GM23338 (cell line): ENCODE measurements around the gene GLT6D1. TPM values are rescaled to one million over a fixed set of nuclear protein-coding genes. Genes with fewer than 3 reads are reported as not detected.

Experiments used
- ATAC-seq: fragments of 200-7000 bp; cut with Tn5 transposase; 3 replicates; pipeline ENCODE4 v1.9.1; 2020
- DNase-seq: peaks from one replicate; pipeline ENCODE4 v3.0.0-alpha.2; 2015; ENCODE audit warnings: low spot score
- H2AFZ ChIP-seq: fragments of 200-600 bp; sonication (generic); 2 replicates; pipeline ENCODE4 v1.8.0; 2016; ENCODE audit warnings: antibody characterized with exemption, mild to moderate bottlenecking, moderate library complexity
- H3F3A ChIP-seq: fragments of 200-600 bp; sonication (generic); replicated peaks from 2 replicates; pipeline ENCODE4 v1.8.0; 2017; ENCODE audit warnings: antibody characterized with exemption, mixed run types, low read depth
- H3K27ac ChIP-seq: fragments of 200-600 bp; sonication (generic); 2 replicates; pipeline ENCODE4 v1.6.1; 2016; ENCODE audit warnings: low read depth
- H3K27me3 ChIP-seq: fragments of 200-600 bp; sonication (generic); 2 replicates; pipeline ENCODE4 v1.8.0; 2016; ENCODE audit warnings: mild to moderate bottlenecking, mixed run types, moderate library complexity; ENCODE audit not compliant: insufficient read depth
- H3K36me3 ChIP-seq: fragments of 200-600 bp; sonication (generic); 2 replicates; pipeline ENCODE4 v1.8.0; 2016; ENCODE audit warnings: mild to moderate bottlenecking; ENCODE audit not compliant: insufficient read depth
- H3K4me1 ChIP-seq: fragments of 200-600 bp; sonication (generic); 2 replicates; pipeline ENCODE4 v1.8.0; 2016; ENCODE audit warnings: mild to moderate bottlenecking, moderate library complexity; ENCODE audit not compliant: insufficient read depth
- H3K4me2 ChIP-seq: fragments of 200-600 bp; sonication (generic); 2 replicates; pipeline ENCODE4 v1.7.1; 2017; ENCODE audit warnings: mixed run types
- H3K4me3 ChIP-seq: fragments of 200-600 bp; sonication (generic); 2 replicates; pipeline ENCODE4 v1.6.1; 2016; ENCODE audit warnings: mixed run types
- H3K79me2 ChIP-seq: fragments of 200-600 bp; sonication (generic); replicated peaks from 2 replicates; pipeline ENCODE4 v1.8.0; 2017; ENCODE audit warnings: mild to moderate bottlenecking; ENCODE audit not compliant: insufficient read depth
- H3K9me2 ChIP-seq: fragments of 200-600 bp; sonication (generic); 2 replicates; pipeline ENCODE4 v1.8.0; 2017; ENCODE audit not compliant: insufficient read depth
- H4K20me1 ChIP-seq: fragments of 200-600 bp; sonication (generic); replicated peaks from 2 replicates; pipeline ENCODE4 v1.8.0; 2017; ENCODE audit warnings: mild to moderate bottlenecking; ENCODE audit not compliant: insufficient read depth
- H3K27ac Mint-ChIP-seq: 2 replicates; pipeline ENCODE4 v1.8.0; 2020; ENCODE audit warnings: inconsistent platforms, mild to moderate bottlenecking, moderate library complexity, mixed read lengths
- H3K27me3 Mint-ChIP-seq: 3 replicates; pipeline ENCODE4 v1.8.0; 2022; ENCODE audit warnings: low read depth, mild to moderate bottlenecking, moderate library complexity, mixed read lengths, inconsistent platforms; ENCODE audit not compliant: insufficient read depth, poor library complexity
- H3K36me3 Mint-ChIP-seq: 3 replicates; pipeline ENCODE4 v1.8.0; 2021; ENCODE audit warnings: low read depth, mild to moderate bottlenecking, inconsistent platforms, moderate library complexity, mixed read lengths
- H3K4me1 Mint-ChIP-seq: 3 replicates; pipeline ENCODE4 v1.8.0; 2020; ENCODE audit warnings: mild to moderate bottlenecking, inconsistent platforms, mixed read lengths
- H3K4me3 Mint-ChIP-seq: 3 replicates; pipeline ENCODE4 v1.8.0; 2021; ENCODE audit warnings: moderate library complexity, mild to moderate bottlenecking, inconsistent platforms, mixed read lengths
- H3K9me3 Mint-ChIP-seq: 3 replicates; pipeline ENCODE4 v1.8.0; 2020; ENCODE audit warnings: moderate library complexity, mild to moderate bottlenecking, inconsistent platforms, mixed read lengths
- CREB1 ChIP-seq: fragments of 250-450 bp; sonication (Bioruptor Pico); IDR thresholded peaks from 2 replicates; pipeline ENCODE4 v1.5.0; 2020; ENCODE audit warnings: low read depth, mild to moderate bottlenecking, moderate library complexity
- EZH2 ChIP-seq: fragments of 200-600 bp; sonication (generic); IDR thresholded peaks from one replicate; pipeline ENCODE4 v1.8.0; 2017; ENCODE audit warnings: antibody characterized with exemption, mild to moderate bottlenecking, low read depth; ENCODE audit not compliant: unreplicated experiment
- EZH2phosphoT487 ChIP-seq: fragments of 200-600 bp; sonication (generic); IDR thresholded peaks from one replicate; pipeline ENCODE4 v1.8.1; 2018; ENCODE audit warnings: antibody characterized with exemption; ENCODE audit not compliant: unreplicated experiment
- JUNB ChIP-seq: IDR thresholded peaks from one replicate; pipeline ENCODE4 v1.6.1; 2016; ENCODE audit warnings: antibody characterized with exemption; ENCODE audit not compliant: unreplicated experiment
- NANOG ChIP-seq: IDR thresholded peaks from 2 replicates; pipeline ENCODE4 v1.6.1; 2016; ENCODE audit warnings: antibody characterized with exemption, borderline replicate concordance
- POLR2AphosphoS5 ChIP-seq: IDR thresholded peaks from 2 replicates; pipeline ENCODE4 v1.6.1; 2016; ENCODE audit warnings: antibody characterized with exemption, low read depth
- STAT1 ChIP-seq: IDR thresholded peaks from one replicate; pipeline ENCODE4 v1.6.1; 2016; ENCODE audit warnings: antibody characterized with exemption; ENCODE audit not compliant: unreplicated experiment
- ZNF114 ChIP-seq: fragments of 250-450 bp; sonication (Bioruptor Pico); IDR thresholded peaks from 2 replicates; pipeline ENCODE4 v1.5.0; 2020; ENCODE audit warnings: mild to moderate bottlenecking, moderate library complexity
- ZNF331 ChIP-seq: fragments of 250-450 bp; sonication (Bioruptor Pico); IDR thresholded peaks from 2 replicates; pipeline ENCODE4 v1.5.0; 2020; ENCODE audit warnings: low read depth, mild to moderate bottlenecking, moderate library complexity
- polyA plus RNA-seq: library from polyadenylated mRNA; unstranded; fragments of >200 nt; fragmentation: Nextera tagmentation; extraction: Ambion mirVana; gene quantifications from 2 replicates; pipeline ENCODE4 v1.2.1, GENCODE V29; 2016
- total RNA-seq: library from RNA; depleted of rRNA; stranded (reverse); fragments of >200 nt; shearing (Covaris generic); gene quantifications from 2 replicates; pipeline ENCODE4 v1.2.3, GENCODE V29; 2014
- TF ChIP-seq, protein P1 (sequence below), 2 experiments: fragments of 200-600 bp in 1 of 2; sonication (generic) in 1 of 2; conservative IDR thresholded peaks; 2 replicates each; pipeline versions ENCODE4 v1.5.1 to v1.6.1; 2016 to 2017; ENCODE audit warnings: antibody characterized with exemption in 2 of 2, low read depth in 2 of 2, mild to moderate bottlenecking in 2 of 2, moderate library complexity in 1 of 2
- TF ChIP-seq, protein P2 (sequence below): IDR thresholded peaks from 2 replicates; pipeline ENCODE4 v1.6.1; 2016; ENCODE audit warnings: antibody characterized with exemption
- TF ChIP-seq, protein P3 (sequence below): fragments of 250-450 bp; sonication (Bioruptor Pico); IDR thresholded peaks from 2 replicates; pipeline ENCODE4 v1.5.0; 2020; ENCODE audit warnings: mild to moderate bottlenecking, moderate library complexity
- TF ChIP-seq, protein P4 (sequence below): IDR thresholded peaks from one replicate; pipeline ENCODE4 v1.6.1; 2018; ENCODE audit warnings: antibody characterized with exemption; ENCODE audit not compliant: unreplicated experiment

Gene GLT6D1
- total and polyA plus RNA-seq, 2 experiments from 2014 or later = not detected

DNA sequence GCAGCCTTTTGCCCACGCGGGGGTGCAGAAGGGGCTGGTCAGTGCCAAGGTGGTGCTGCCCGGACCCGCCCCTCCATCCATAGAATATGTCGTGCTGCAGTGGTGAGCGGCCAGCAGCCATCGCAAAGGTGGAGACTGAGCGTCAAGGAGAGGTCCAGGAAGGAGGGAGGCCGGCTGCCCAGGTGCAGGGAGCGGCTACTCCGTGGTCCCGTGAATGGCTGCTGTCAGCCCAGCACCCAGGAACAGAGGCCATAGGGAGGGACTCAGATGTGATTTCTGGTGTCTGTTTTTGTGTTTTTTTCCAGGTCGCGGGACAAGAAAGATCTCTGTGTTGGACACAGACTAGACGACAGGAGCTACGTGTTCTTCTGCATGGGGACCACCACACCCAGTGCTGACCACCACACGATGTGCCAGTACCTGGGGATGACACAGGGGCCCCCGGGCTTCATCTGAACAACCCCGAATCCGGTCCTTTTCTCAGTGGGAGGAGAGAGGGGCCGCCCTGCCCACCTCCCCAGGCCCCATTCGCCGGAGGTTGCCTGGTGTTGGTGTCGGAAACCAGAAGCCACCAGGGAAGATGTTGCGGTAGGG is 48.8 kb downstream of the GLT6D1 start:
- Histone ChIP-seq H3K4me2 (no peak overlapping the region), H3K36me3 (no peaks in the 10 kb centered on the region), H4K20me1 (no peaks in the 10 kb centered on the region), H3K27me3 (no peaks in the 10 kb centered on the region), H3K4me1 (no peaks in the 10 kb centered on the region), H3K79me2 (no peaks in the 10 kb centered on the region), H3F3A (no peaks in the 10 kb centered on the region), H3K9me2 (no peaks in the 10 kb centered on the region), H2AFZ (no peak overlapping the region), H3K27ac (no peak overlapping the region), H3K4me3 (no peak overlapping the region)
- ATAC-seq (no peak), DNase-seq (no peak)
- H3K27ac Mint-ChIP-seq = no peak overlapping the region
- TF ChIP-seq, protein P1, sequence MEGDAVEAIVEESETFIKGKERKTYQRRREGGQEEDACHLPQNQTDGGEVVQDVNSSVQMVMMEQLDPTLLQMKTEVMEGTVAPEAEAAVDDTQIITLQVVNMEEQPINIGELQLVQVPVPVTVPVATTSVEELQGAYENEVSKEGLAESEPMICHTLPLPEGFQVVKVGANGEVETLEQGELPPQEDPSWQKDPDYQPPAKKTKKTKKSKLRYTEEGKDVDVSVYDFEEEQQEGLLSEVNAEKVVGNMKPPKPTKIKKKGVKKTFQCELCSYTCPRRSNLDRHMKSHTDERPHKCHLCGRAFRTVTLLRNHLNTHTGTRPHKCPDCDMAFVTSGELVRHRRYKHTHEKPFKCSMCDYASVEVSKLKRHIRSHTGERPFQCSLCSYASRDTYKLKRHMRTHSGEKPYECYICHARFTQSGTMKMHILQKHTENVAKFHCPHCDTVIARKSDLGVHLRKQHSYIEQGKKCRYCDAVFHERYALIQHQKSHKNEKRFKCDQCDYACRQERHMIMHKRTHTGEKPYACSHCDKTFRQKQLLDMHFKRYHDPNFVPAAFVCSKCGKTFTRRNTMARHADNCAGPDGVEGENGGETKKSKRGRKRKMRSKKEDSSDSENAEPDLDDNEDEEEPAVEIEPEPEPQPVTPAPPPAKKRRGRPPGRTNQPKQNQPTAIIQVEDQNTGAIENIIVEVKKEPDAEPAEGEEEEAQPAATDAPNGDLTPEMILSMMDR (conservative IDR thresholded peaks at IDR 0.05; ENCODE audit: low read depth in 2 of 2) = no peak
- TF ChIP-seq, protein P2, sequence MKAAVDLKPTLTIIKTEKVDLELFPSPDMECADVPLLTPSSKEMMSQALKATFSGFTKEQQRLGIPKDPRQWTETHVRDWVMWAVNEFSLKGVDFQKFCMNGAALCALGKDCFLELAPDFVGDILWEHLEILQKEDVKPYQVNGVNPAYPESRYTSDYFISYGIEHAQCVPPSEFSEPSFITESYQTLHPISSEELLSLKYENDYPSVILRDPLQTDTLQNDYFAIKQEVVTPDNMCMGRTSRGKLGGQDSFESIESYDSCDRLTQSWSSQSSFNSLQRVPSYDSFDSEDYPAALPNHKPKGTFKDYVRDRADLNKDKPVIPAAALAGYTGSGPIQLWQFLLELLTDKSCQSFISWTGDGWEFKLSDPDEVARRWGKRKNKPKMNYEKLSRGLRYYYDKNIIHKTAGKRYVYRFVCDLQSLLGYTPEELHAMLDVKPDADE = no peak
- no peak for TF ChIP-seq EZH2phosphoT487
- TF ChIP-seq ZNF114 = no peak
- TF ChIP-seq EZH2 = no peak
- no peak for TF ChIP-seq STAT1
- TF ChIP-seq, protein P3, sequence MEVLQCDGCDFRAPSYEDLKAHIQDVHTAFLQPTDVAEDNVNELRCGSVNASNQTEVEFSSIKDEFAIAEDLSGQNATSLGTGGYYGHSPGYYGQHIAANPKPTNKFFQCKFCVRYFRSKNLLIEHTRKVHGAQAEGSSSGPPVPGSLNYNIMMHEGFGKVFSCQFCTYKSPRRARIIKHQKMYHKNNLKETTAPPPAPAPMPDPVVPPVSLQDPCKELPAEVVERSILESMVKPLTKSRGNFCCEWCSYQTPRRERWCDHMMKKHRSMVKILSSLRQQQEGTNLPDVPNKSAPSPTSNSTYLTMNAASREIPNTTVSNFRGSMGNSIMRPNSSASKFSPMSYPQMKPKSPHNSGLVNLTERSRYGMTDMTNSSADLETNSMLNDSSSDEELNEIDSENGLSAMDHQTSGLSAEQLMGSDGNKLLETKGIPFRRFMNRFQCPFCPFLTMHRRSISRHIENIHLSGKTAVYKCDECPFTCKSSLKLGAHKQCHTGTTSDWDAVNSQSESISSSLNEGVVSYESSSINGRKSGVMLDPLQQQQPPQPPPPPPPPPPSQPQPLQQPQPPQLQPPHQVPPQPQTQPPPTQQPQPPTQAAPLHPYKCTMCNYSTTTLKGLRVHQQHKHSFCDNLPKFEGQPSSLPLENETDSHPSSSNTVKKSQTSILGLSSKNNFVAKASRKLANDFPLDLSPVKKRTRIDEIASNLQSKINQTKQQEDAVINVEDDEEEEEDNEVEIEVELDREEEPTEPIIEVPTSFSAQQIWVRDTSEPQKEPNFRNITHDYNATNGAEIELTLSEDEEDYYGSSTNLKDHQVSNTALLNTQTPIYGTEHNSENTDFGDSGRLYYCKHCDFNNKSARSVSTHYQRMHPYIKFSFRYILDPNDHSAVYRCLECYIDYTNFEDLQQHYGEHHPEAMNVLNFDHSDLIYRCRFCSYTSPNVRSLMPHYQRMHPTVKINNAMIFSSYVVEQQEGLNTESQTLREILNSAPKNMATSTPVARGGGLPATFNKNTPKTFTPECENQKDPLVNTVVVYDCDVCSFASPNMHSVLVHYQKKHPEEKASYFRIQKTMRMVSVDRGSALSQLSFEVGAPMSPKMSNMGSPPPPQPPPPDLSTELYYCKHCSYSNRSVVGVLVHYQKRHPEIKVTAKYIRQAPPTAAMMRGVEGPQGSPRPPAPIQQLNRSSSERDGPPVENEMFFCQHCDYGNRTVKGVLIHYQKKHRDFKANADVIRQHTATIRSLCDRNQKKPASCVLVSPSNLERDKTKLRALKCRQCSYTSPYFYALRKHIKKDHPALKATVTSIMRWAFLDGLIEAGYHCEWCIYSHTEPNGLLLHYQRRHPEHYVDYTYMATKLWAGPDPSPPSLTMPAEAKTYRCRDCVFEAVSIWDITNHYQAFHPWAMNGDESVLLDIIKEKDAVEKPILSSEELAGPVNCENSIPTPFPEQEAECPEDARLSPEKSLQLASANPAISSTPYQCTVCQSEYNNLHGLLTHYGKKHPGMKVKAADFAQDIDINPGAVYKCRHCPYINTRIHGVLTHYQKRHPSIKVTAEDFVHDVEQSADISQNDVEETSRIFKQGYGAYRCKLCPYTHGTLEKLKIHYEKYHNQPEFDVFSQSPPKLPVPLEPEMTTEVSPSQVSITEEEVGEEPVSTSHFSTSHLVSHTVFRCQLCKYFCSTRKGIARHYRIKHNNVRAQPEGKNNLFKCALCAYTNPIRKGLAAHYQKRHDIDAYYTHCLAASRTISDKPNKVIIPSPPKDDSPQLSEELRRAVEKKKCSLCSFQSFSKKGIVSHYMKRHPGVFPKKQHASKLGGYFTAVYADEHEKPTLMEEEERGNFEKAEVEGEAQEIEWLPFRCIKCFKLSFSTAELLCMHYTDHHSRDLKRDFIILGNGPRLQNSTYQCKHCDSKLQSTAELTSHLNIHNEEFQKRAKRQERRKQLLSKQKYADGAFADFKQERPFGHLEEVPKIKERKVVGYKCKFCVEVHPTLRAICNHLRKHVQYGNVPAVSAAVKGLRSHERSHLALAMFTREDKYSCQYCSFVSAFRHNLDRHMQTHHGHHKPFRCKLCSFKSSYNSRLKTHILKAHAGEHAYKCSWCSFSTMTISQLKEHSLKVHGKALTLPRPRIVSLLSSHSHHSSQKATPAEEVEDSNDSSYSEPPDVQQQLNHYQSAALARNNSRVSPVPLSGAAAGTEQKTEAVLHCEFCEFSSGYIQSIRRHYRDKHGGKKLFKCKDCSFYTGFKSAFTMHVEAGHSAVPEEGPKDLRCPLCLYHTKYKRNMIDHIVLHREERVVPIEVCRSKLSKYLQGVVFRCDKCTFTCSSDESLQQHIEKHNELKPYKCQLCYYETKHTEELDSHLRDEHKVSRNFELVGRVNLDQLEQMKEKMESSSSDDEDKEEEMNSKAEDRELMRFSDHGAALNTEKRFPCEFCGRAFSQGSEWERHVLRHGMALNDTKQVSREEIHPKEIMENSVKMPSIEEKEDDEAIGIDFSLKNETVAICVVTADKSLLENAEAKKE (CRISPR knock-in tag) = no peak
- TF ChIP-seq, protein P4, sequence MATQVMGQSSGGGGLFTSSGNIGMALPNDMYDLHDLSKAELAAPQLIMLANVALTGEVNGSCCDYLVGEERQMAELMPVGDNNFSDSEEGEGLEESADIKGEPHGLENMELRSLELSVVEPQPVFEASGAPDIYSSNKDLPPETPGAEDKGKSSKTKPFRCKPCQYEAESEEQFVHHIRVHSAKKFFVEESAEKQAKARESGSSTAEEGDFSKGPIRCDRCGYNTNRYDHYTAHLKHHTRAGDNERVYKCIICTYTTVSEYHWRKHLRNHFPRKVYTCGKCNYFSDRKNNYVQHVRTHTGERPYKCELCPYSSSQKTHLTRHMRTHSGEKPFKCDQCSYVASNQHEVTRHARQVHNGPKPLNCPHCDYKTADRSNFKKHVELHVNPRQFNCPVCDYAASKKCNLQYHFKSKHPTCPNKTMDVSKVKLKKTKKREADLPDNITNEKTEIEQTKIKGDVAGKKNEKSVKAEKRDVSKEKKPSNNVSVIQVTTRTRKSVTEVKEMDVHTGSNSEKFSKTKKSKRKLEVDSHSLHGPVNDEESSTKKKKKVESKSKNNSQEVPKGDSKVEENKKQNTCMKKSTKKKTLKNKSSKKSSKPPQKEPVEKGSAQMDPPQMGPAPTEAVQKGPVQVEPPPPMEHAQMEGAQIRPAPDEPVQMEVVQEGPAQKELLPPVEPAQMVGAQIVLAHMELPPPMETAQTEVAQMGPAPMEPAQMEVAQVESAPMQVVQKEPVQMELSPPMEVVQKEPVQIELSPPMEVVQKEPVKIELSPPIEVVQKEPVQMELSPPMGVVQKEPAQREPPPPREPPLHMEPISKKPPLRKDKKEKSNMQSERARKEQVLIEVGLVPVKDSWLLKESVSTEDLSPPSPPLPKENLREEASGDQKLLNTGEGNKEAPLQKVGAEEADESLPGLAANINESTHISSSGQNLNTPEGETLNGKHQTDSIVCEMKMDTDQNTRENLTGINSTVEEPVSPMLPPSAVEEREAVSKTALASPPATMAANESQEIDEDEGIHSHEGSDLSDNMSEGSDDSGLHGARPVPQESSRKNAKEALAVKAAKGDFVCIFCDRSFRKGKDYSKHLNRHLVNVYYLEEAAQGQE = no peak
- no peak for TF ChIP-seq POLR2AphosphoS5
- no peak for TF ChIP-seq CREB1 (CRISPR knock-in tag)
- TF ChIP-seq ZNF331 = no peak
- no peak for TF ChIP-seq JUNB
- no peak for TF ChIP-seq NANOG
- H3K9me3 Mint-ChIP-seq = peaks cover 4% of the 10 kb centered on the region; the same call in 2 of the 3 replicates
- no peak overlapping the region for H3K4me3 Mint-ChIP-seq
- no peaks in the 10 kb centered on the region for H3K4me1 Mint-ChIP-seq
- peaks cover 4% of the 10 kb centered on the region for H3K27me3 Mint-ChIP-seq
- no peaks in the 10 kb centered on the region for H3K36me3 Mint-ChIP-seq
